ENCODE measurements around the gene FUT2.

Gene FUT2

GRCh38 chr19:48724796-48725753, 29.3 kb downstream of the FUT2 start:
- peak; percentile 30 for DNase-seq (ENCODE audit: low spot score)

- no peak for DNase-seq (ENCODE audit: low spot score)
These were observed 30.8 kb downstream of the FUT2 start for GRCh38 chr19:48726556-48726955.

- DNase-seq (ENCODE audit: low spot score): no peak
These were observed 33.3 kb downstream of the FUT2 start for GRCh38 chr19:48728911-48729664.

GRCh38 chr19:48731452-48731851, 35.7 kb downstream of the FUT2 start:
- DNase-seq (ENCODE audit: low spot score): no peak

GRCh38 chr19:48734625-48735024, 38.9 kb downstream of the FUT2 start:
- DNase-seq (ENCODE audit: low spot score): no peak

- no peak for DNase-seq (ENCODE audit: low spot score)
These were observed 39.4 kb downstream of the FUT2 start for GRCh38 chr19:48735031-48735615.

GRCh38 chr19:48737360-48737998, 41.7 kb downstream of the FUT2 start:
- no peak for DNase-seq (ENCODE audit: low spot score)

- DNase-seq (ENCODE audit: low spot score): peak; percentile 83
These were observed 43.0 kb downstream of the FUT2 start for GRCh38 chr19:48738557-48739403.

GRCh38 chr19:48739404-48740163, 43.8 kb downstream of the FUT2 start:
- DNase-seq (ENCODE audit: low spot score): no peak

GRCh38 chr19:48740164-48740972, 44.6 kb downstream of the FUT2 start, which contains the start of gene RASIP1:
Gene RASIP1, minus strand, starts transcription at chr19:48740610. Its CDS starts 328 bp downstream, at chr19:48740282.
- no peak for DNase-seq (ENCODE audit: low spot score)

- DNase-seq (ENCODE audit: low spot score): no peak
These were observed 45.6 kb downstream of the FUT2 start for GRCh38 chr19:48741129-48741999.

GRCh38 chr19:48742096-48742495, 46.3 kb downstream of the FUT2 start:
- no peak for DNase-seq (ENCODE audit: low spot score)

- peak; percentile 43 for DNase-seq (ENCODE audit: low spot score)
These were observed 49.6 kb downstream of the FUT2 start for GRCh38 chr19:48745208-48745995.

- DNase-seq (ENCODE audit: low spot score): no peak
These were observed 50.3 kb downstream of the FUT2 start for GRCh38 chr19:48746110-48746509.

GRCh38 chr19:48746738-48747575, 51.2 kb downstream of the FUT2 start, which contains the start of gene IZUMO1:
Gene IZUMO1, minus strand, starts transcription at chr19:48746909. Its CDS starts 1,050 bp downstream, at chr19:48745859.
- DNase-seq (ENCODE audit: low spot score): peak; percentile 72

GRCh38 chr19:48749571-48750198, 53.9 kb downstream of the FUT2 start:
- DNase-seq (ENCODE audit: low spot score): no peak
